Measurements from ENCODE around the gene CHL1.

- TF ChIP-seq CTCF (IDR thresholded peaks at IDR 0.05): no peak
- no peak for TF ChIP-seq POLR2A (IDR thresholded peaks at IDR 0.05)
These were observed 184.2 kb downstream of the CHL1 start for GRCh38 chr3:380801-381200.

Data from body of pancreas (tissue), 4 donors.